Measurements from ENCODE around the gene ETF1. TPM values are rescaled to one million over a fixed set of nuclear protein-coding genes. Genes with fewer than 3 reads are reported as not detected.

The ETF1 gene
- total RNA-seq, 2 donors from 2014 or later = 106 to 109 TPM

GRCh38 chr5:138580001-138580400, 37.0 kb upstream of the ETF1 start:
- H3K27ac ChIP-seq (ENCODE audit: low read depth, low read length) = no peak overlapping the region
- H3K36me3 ChIP-seq (ENCODE audit: control insufficient read depth, insufficient read depth, low read length) = no peaks in the 10 kb centered on the region
- H3K27me3 Mint-ChIP-seq (ENCODE audit: insufficient read depth) = no peaks in the 10 kb centered on the region
- peaks cover 6% of the 10 kb centered on the region for H3K9me3 Mint-ChIP-seq
- no peak for TF ChIP-seq CTCF (conservative IDR thresholded peaks at IDR 0.05)
- no peak overlapping the region for H3K4me3 Mint-ChIP-seq
- no peaks in the 10 kb centered on the region for H3K27me3 ChIP-seq (ENCODE audit: control insufficient read depth, insufficient read depth, low read length, poor library complexity, severe bottlenecking)
- no peak overlapping the region for H3K9ac ChIP-seq (ENCODE audit: extremely low read depth, low read length, poor library complexity, severe bottlenecking)
- H3K4me1 Mint-ChIP-seq = peaks cover 2% of the 10 kb centered on the region
- DNase-seq = no peak
- 100% methylated on average over 2 of the region's 2 CpGs; no CpG with 5 or more reads in 1 of the 2 experiments for WGBS, 2 experiments (ENCODE audit: insufficient coverage in 1 of 2, insufficient read length in 1 of 2)
- no peaks in the 10 kb centered on the region for H3K9me3 ChIP-seq (ENCODE audit: control insufficient read depth, low read length)
- H3K4me3 ChIP-seq (ENCODE audit: low read length) = no peak overlapping the region
- peaks cover 2% of the 10 kb centered on the region for H3K36me3 Mint-ChIP-seq (ENCODE audit: low read depth)
- H3K27ac Mint-ChIP-seq = no peak overlapping the region
- H3K4me1 ChIP-seq (ENCODE audit: control insufficient read depth, insufficient read depth, low read length) = no peaks in the 10 kb centered on the region

GRCh38 chr5:138579517-138579863, 36.5 kb upstream of the ETF1 start:
- no peak overlapping the region for H3K9ac ChIP-seq (ENCODE audit: extremely low read depth, low read length, poor library complexity, severe bottlenecking)

GRCh38 chr5:138577452-138577851, 34.4 kb upstream of the ETF1 start:
- no peak for DNase-seq
- WGBS, 2 experiments (ENCODE audit: insufficient coverage in 1 of 2, insufficient read length in 1 of 2) = 96% methylated on average over 11 to 17 of the region's 17 CpGs
- peaks cover 8% of the 10 kb centered on the region for H3K4me1 Mint-ChIP-seq

More at GRCh38 chr5:138579517-138579863, 36.5 kb upstream of the ETF1 start:
- Histone ChIP-seq H3K4me3 (ENCODE audit: low read length) (no peak overlapping the region), H3K27me3 (ENCODE audit: control insufficient read depth, insufficient read depth, low read length, poor library complexity, severe bottlenecking) (no peaks in the 10 kb centered on the region), H3K27ac (ENCODE audit: low read depth, low read length) (no peak overlapping the region), H3K9me3 (ENCODE audit: control insufficient read depth, low read length) (no peaks in the 10 kb centered on the region), H3K4me1 (ENCODE audit: control insufficient read depth, insufficient read depth, low read length) (no peaks in the 10 kb centered on the region), H3K36me3 (ENCODE audit: control insufficient read depth, insufficient read depth, low read length) (no peaks in the 10 kb centered on the region)
- Mint-ChIP-seq H3K4me3 (no peak overlapping the region), H3K27ac (no peak overlapping the region), H3K4me1 (peaks cover 2% of the 10 kb centered on the region), H3K9me3 (peaks cover 6% of the 10 kb centered on the region), H3K27me3 (ENCODE audit: insufficient read depth) (no peaks in the 10 kb centered on the region), H3K36me3 (ENCODE audit: low read depth) (peaks cover 2% of the 10 kb centered on the region)
- no peak for DNase-seq
- WGBS, 2 experiments (ENCODE audit: insufficient coverage in 1 of 2, insufficient read length in 1 of 2) = 36 to 38% methylated on average over 1 of the region's 2 CpGs
- peak; percentile 32 for TF ChIP-seq CTCF (conservative IDR thresholded peaks at IDR 0.05)

More at GRCh38 chr5:138577452-138577851, 34.4 kb upstream of the ETF1 start:
- no peaks in the 10 kb centered on the region for H3K4me1 ChIP-seq (ENCODE audit: control insufficient read depth, insufficient read depth, low read length)
- no peak overlapping the region for H3K27ac ChIP-seq (ENCODE audit: low read depth, low read length)
- no peak overlapping the region for H3K27ac Mint-ChIP-seq
- H3K9ac ChIP-seq (ENCODE audit: extremely low read depth, low read length, poor library complexity, severe bottlenecking) = no peak overlapping the region
- TF ChIP-seq CTCF (conservative IDR thresholded peaks at IDR 0.05) = no peak
- H3K4me3 ChIP-seq (ENCODE audit: low read length) = no peak overlapping the region
- no peaks in the 10 kb centered on the region for H3K9me3 ChIP-seq (ENCODE audit: control insufficient read depth, low read length)
- no peaks in the 10 kb centered on the region for H3K27me3 Mint-ChIP-seq (ENCODE audit: insufficient read depth)
- H3K4me3 Mint-ChIP-seq = no peak overlapping the region
- H3K36me3 ChIP-seq (ENCODE audit: control insufficient read depth, insufficient read depth, low read length) = peaks cover 15% of the 10 kb centered on the region
- peaks cover 18% of the 10 kb centered on the region for H3K36me3 Mint-ChIP-seq (ENCODE audit: low read depth)
- peaks cover 6% of the 10 kb centered on the region for H3K9me3 Mint-ChIP-seq
- no peaks in the 10 kb centered on the region for H3K27me3 ChIP-seq (ENCODE audit: control insufficient read depth, insufficient read depth, low read length, poor library complexity, severe bottlenecking)

Measured in endodermal cell (in vitro differentiated cells).